Calu3 (cell line): ENCODE results near the gene BPIFB6. TPM values are rescaled to one million over a fixed set of nuclear protein-coding genes. Genes with fewer than 3 reads are reported as not detected.

Experiments
- BruUV-seq: library from RNA; stranded (reverse); fragments of 400-500 nt; replicated peaks from 2 replicates; lab custom pipeline; 2021; lab: Mats Ljungman, UMichigan
- CTCF ChIA-PET: fragments of 300-600 bp; sonication (Branson Sonifier 250); formaldehyde crosslinking; loops from one replicate; lab custom pipeline; 2022; ENCODE audit warnings: antibody characterized with exemption; lab: Charles Lee
- DNase-seq: peaks from one replicate; pipeline ENCODE4 v3.0.0; 2022
- H3K27ac Mint-ChIP-seq: one replicate; pipeline ENCODE4 v1.8.0; 2022; ENCODE audit warnings: mixed read lengths; ENCODE audit not compliant: unreplicated experiment
- H3K27me3 Mint-ChIP-seq: one replicate; pipeline ENCODE4 v1.8.0; 2022; ENCODE audit warnings: mixed read lengths; ENCODE audit not compliant: unreplicated experiment
- H3K36me3 Mint-ChIP-seq: one replicate; pipeline ENCODE4 v1.8.0; 2022; ENCODE audit warnings: mild to moderate bottlenecking, moderate library complexity, mixed read lengths; ENCODE audit not compliant: insufficient read depth, unreplicated experiment
- H3K4me1 Mint-ChIP-seq: one replicate; pipeline ENCODE4 v1.8.0; 2022; ENCODE audit warnings: mild to moderate bottlenecking, low read depth, mixed read lengths; ENCODE audit not compliant: unreplicated experiment
- H3K4me3 Mint-ChIP-seq: one replicate; pipeline ENCODE4 v1.8.0; 2022; ENCODE audit warnings: mild to moderate bottlenecking, low read depth, moderate library complexity, mixed read lengths; ENCODE audit not compliant: unreplicated experiment
- H3K9me3 Mint-ChIP-seq: one replicate; pipeline ENCODE4 v1.8.0; 2022; ENCODE audit warnings: low read depth, mixed read lengths; ENCODE audit not compliant: unreplicated experiment
- intact Hi-C: fragments of 100-400 bp; cut with micrococcal nuclease; formaldehyde crosslinking; loops from one replicate; pipeline ENCODE4 v1.10.0; 2022; ENCODE audit not compliant: unreplicated experiment
- total RNA-seq: library from RNA; stranded (reverse); gene quantifications from 2 replicates; pipeline ENCODE4 v1.2.3, GENCODE V29; 2022
- TF ChIP-seq, protein P1 (sequence below): fragments of 200-600 bp; IDR thresholded peaks from one replicate; pipeline ENCODE4 v1.8.0; 2022; ENCODE audit warnings: antibody characterized with exemption; ENCODE audit not compliant: unreplicated experiment

The BPIFB6 gene
- total RNA-seq, 1 experiment from 2014 or later: not detected

DNA sequence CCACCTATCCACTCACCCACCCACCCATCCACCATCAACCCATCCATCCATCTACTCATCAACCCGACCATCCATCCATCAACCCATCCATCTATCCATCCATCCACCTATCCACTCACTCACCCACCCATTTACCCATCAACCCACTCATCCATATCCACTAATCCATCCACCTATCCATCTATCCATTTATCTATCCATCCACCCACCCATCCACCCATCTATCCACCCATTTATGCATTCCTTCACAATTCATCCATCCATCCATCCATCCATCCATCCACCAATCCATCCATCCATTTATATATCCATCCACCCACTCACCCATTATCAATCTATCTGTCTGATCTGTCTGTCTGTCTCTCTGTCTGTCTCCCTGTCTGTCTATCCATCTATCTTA is 62.1 kb downstream of the BPIFB6 start:
- H3K36me3 Mint-ChIP-seq: no peaks in the 10 kb centered on the region
- TF ChIP-seq, protein P1, sequence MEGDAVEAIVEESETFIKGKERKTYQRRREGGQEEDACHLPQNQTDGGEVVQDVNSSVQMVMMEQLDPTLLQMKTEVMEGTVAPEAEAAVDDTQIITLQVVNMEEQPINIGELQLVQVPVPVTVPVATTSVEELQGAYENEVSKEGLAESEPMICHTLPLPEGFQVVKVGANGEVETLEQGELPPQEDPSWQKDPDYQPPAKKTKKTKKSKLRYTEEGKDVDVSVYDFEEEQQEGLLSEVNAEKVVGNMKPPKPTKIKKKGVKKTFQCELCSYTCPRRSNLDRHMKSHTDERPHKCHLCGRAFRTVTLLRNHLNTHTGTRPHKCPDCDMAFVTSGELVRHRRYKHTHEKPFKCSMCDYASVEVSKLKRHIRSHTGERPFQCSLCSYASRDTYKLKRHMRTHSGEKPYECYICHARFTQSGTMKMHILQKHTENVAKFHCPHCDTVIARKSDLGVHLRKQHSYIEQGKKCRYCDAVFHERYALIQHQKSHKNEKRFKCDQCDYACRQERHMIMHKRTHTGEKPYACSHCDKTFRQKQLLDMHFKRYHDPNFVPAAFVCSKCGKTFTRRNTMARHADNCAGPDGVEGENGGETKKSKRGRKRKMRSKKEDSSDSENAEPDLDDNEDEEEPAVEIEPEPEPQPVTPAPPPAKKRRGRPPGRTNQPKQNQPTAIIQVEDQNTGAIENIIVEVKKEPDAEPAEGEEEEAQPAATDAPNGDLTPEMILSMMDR: no peak
- no peak overlapping the region for H3K4me3 Mint-ChIP-seq
- BruUV-seq: no TSS peak
- H3K27ac Mint-ChIP-seq: no peak overlapping the region
- intact Hi-C loops: no loop called here
- peaks cover 69% of the 10 kb centered on the region for H3K27me3 Mint-ChIP-seq
- no peaks in the 10 kb centered on the region for H3K9me3 Mint-ChIP-seq
- CTCF ChIA-PET: no interaction called here
- DNase-seq: no peak
- no peaks in the 10 kb centered on the region for H3K4me1 Mint-ChIP-seq

Other genes starting within 250 kb of the BPIFB6 start
- 205 and 211 TPM in 2 replicates for gene MAPRE1, start 211.7 kb upstream of the BPIFB6 start, total RNA-seq
- 1.1 and 2.5 TPM in 2 replicates for gene EFCAB8, start 172.7 kb upstream of the BPIFB6 start, total RNA-seq
- gene SUN5, start 27.2 kb upstream of the BPIFB6 start, total RNA-seq: not detected in 2 replicates
- gene BPIFB2, start 23.9 kb upstream of the BPIFB6 start, total RNA-seq: not detected in 2 replicates
- not detected in 2 replicates for gene BPIFB3, start 22.3 kb downstream of the BPIFB6 start, total RNA-seq
- gene BPIFB4, start 48.0 kb downstream of the BPIFB6 start, total RNA-seq: not detected in 2 replicates
- not detected in 2 replicates for gene BPIFA2, start 136.5 kb downstream of the BPIFB6 start, total RNA-seq
- gene BPIFA3, start 185.7 kb downstream of the BPIFB6 start, total RNA-seq: not detected in 2 replicates
- not detected in 2 replicates for gene BPIFA1, start 204.3 kb downstream of the BPIFB6 start, total RNA-seq